Endothelial cell of umbilical vein (primary cell): Measurements from ENCODE around the gene KARS1. TPM values are rescaled to one million over a fixed set of nuclear protein-coding genes. Genes with fewer than 3 reads are reported as not detected.

Experiments used
- BruUV-seq: library from RNA; stranded (reverse); fragments of 400-500 nt; replicated peaks from 2 replicates; lab custom pipeline; 2021; lab: Mats Ljungman, UMichigan
- CTCF ChIA-PET: fragments of 300-600, 350-600 bp; sonication (Branson Sonifier 250); formaldehyde crosslinking; loops from one replicate; lab custom pipeline; 2021; ENCODE audit warnings: antibody characterized with exemption, inconsistent platforms; lab: Charles Lee
- POLR2A ChIA-PET: fragments of 300-600, 350-600 bp; sonication (Branson Sonifier 250); formaldehyde crosslinking; loops from one replicate; lab custom pipeline; 2021; ENCODE audit warnings: antibody characterized with exemption, inconsistent platforms; lab: Charles Lee
- DNase-seq: peaks from one replicate; pipeline ENCODE4 v3.0.0-alpha.2; 2011; ENCODE audit warnings: low read depth, low spot score
- FAIRE-seq: peaks from 2 replicates; lab custom pipeline; 2011; peaks lifted over from hg19 to GRCh38; lab: Jason Lieb, UNC
- H2AFZ ChIP-seq: 2 replicates; pipeline ENCODE4 v1.6.0; 2012; ENCODE audit warnings: low read depth, low read length, control low read depth, inconsistent platforms
- H3K27ac ChIP-seq: 2 replicates; pipeline ENCODE4 v1.5.1; 2011; ENCODE audit warnings: low read depth, mild to moderate bottlenecking, control low read depth, low read length, moderate library complexity; ENCODE audit not compliant: insufficient read depth
- H3K27me3 ChIP-seq, 2 experiments: 2 replicates each; pipeline versions ENCODE4 v1.6.0 to v1.6.1; 2011; ENCODE audit warnings: low read length in 2 of 2, mixed read lengths in 1 of 2; ENCODE audit not compliant: control insufficient read depth in 2 of 2, insufficient read depth in 2 of 2
- H3K36me3 ChIP-seq, 2 experiments: 2 replicates in 1 of 2; 3 replicates in 1 of 2; pipeline ENCODE4 v1.5.1; 2011; ENCODE audit warnings: low read length in 2 of 2, mild to moderate bottlenecking in 1 of 2, moderate library complexity in 1 of 2; ENCODE audit not compliant: control insufficient read depth in 2 of 2, insufficient read depth in 2 of 2; ENCODE audit errors: extremely low read depth in 1 of 2
- H3K4me1 ChIP-seq: 3 replicates; pipeline ENCODE4 v1.5.1; 2011; ENCODE audit warnings: mild to moderate bottlenecking, low read length; ENCODE audit not compliant: control insufficient read depth, insufficient read depth; ENCODE audit errors: extremely low read depth
- H3K4me2 ChIP-seq: 2 replicates; pipeline ENCODE4 v1.6.1; 2011; ENCODE audit warnings: low read length, control low read depth, mixed read lengths; ENCODE audit not compliant: insufficient read depth
- H3K4me3 ChIP-seq, 3 experiments: fragments of 200-600 bp in 1 of 3; sonication (generic), shearing (Covaris generic) in 1 of 3; replicated peaks in 1 of 3; 2 replicates each; pipeline ENCODE4 v1.5.1; 2011 to 2016; ENCODE audit warnings: control low read depth in 3 of 3, low read length in 3 of 3, mild to moderate bottlenecking in 2 of 3, inconsistent platforms in 1 of 3, low read depth in 1 of 3, moderate library complexity in 1 of 3; ENCODE audit not compliant: insufficient read depth in 1 of 3
- H3K79me2 ChIP-seq: 2 replicates; pipeline ENCODE4 v1.6.0; 2012; ENCODE audit warnings: low read length, inconsistent platforms; ENCODE audit not compliant: control insufficient read depth, insufficient read depth
- H3K9ac ChIP-seq: replicated peaks from 2 replicates; pipeline ENCODE3; 2011; ENCODE audit warnings: low read length, control low read depth; ENCODE audit not compliant: insufficient read depth; ENCODE audit errors: extremely low read depth
- H3K9me1 ChIP-seq: replicated peaks from 3 replicates; pipeline ENCODE4 v1.6.0; 2011; ENCODE audit warnings: mild to moderate bottlenecking, low read length; ENCODE audit not compliant: control insufficient read depth, insufficient read depth; ENCODE audit errors: extremely low read depth
- H3K9me3 ChIP-seq: replicated peaks from 2 replicates; pipeline ENCODE4 v1.5.1; 2012; ENCODE audit warnings: low read length, inconsistent platforms; ENCODE audit not compliant: control insufficient read depth, insufficient read depth
- H4K20me1 ChIP-seq: replicated peaks from 2 replicates; pipeline ENCODE3; 2011; ENCODE audit warnings: mild to moderate bottlenecking, low read length; ENCODE audit not compliant: control insufficient read depth, insufficient read depth; ENCODE audit errors: extremely low read depth
- EZH2 ChIP-seq: IDR thresholded peaks from 2 replicates; pipeline ENCODE4 v1.6.1; 2012; ENCODE audit warnings: borderline replicate concordance, low read depth, mild to moderate bottlenecking, moderate library complexity, low read length, inconsistent platforms; ENCODE audit not compliant: severe bottlenecking
- FOS ChIP-seq: IDR thresholded peaks from 2 replicates; pipeline ENCODE4 v1.6.1; 2011; ENCODE audit warnings: mild to moderate bottlenecking, low read length, moderate library complexity, borderline replicate concordance; ENCODE audit not compliant: insufficient read depth
- GATA2 ChIP-seq: IDR thresholded peaks from 2 replicates; pipeline ENCODE4 v1.7.0; 2011; ENCODE audit warnings: low read depth, mild to moderate bottlenecking, moderate library complexity, mixed read lengths, low read length; ENCODE audit not compliant: insufficient read length, insufficient read depth
- JUN ChIP-seq: IDR thresholded peaks from 2 replicates; pipeline ENCODE4 v1.6.1; 2011; ENCODE audit warnings: borderline replicate concordance, low read depth; ENCODE audit not compliant: insufficient read length, insufficient read depth
- MYC ChIP-seq: IDR thresholded peaks from one replicate; pipeline ENCODE4 v1.6.1; 2011; ENCODE audit warnings: mild to moderate bottlenecking, low read depth, low read length
- POLR2A ChIP-seq: IDR thresholded peaks from 2 replicates; pipeline ENCODE4 v1.6.1; 2012; ENCODE audit warnings: low read depth, mild to moderate bottlenecking, control low read depth, low read length
- POLR2AphosphoS5 ChIP-seq: IDR thresholded peaks from 2 replicates; pipeline ENCODE4 v1.6.1; 2012; ENCODE audit warnings: low read depth, mild to moderate bottlenecking, control low read depth, low read length, moderate library complexity; ENCODE audit not compliant: insufficient read depth
- dilution Hi-C: fragments of 300-500 bp; cut with MboI; formaldehyde crosslinking; loops from one replicate; pipeline ENCODE4 v1.15.0; 2019; ENCODE audit warnings: low sequenced_read_pairs; ENCODE audit not compliant: extremely low pct_ligation_motif_present
- intact Hi-C: fragments of 100-400 bp; cut with micrococcal nuclease; formaldehyde crosslinking; loops from one replicate; pipeline ENCODE4 v1.10.0; 2022
- polyA plus RNA-seq, 4 experiments: library from polyadenylated mRNA; depleted of rRNA in 3 of 4; stranded (reverse) in 3 of 4; unstranded in 1 of 4; fragments of >200 nt; gene quantifications; 2 replicates each; pipeline versions ENCODE4 v1.2.1 to v1.2.3, GENCODE V29; 2011 to 2012; ENCODE audit warnings: missing spikeins in 1 of 4
- total RNA-seq: library from RNA; stranded (reverse); gene quantifications from 2 replicates; pipeline ENCODE4 v1.2.3, GENCODE V29; 2021
- TF ChIP-seq, protein P1 (sequence below), 2 donors: IDR thresholded peaks; 1 replicate in 1 of 2; 2 replicates in 1 of 2; pipeline ENCODE4 v1.5.1; 2011; ENCODE audit warnings: low read length in 2 of 2, mild to moderate bottlenecking in 2 of 2, moderate library complexity in 2 of 2, control low read depth in 1 of 2, inconsistent platforms in 1 of 2, low read depth in 1 of 2; ENCODE audit not compliant: insufficient read depth in 1 of 2; ENCODE audit errors: extremely low read depth in 1 of 2
- TF ChIP-seq, protein P2 (sequence below): IDR thresholded peaks from 2 replicates; pipeline ENCODE4 v1.6.1; 2011; ENCODE audit not compliant: insufficient read depth, insufficient read length

KARS1 gene
- total and polyA plus RNA-seq, 2 donors (not counting 3 experiments of a cell fraction or from before 2014, with no cell fraction given): 83.3 to 146 TPM

DNA sequence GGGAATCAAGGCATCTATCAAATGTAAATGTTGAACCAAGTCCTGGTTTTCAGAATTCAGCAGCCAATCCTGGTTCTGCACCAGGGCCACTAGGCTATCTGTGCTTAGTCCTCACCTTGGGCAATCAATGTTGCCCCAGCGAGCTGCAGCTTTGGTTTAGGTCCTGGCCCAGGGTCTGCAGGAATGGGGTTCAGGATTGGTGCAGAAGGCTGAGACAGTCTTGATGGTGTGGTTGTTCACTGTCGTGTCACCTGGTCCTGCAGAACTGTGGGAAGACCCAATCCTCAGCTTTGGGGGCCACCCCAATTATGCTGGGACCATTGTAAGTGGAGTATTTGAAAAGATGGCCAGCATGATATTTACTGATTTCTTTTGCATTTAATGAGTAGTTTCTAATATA is 10.7 kb upstream of the KARS1 start:
- H3K79me2 ChIP-seq: peaks cover 9% of the 10 kb centered on the region
- ChIA-PET POLR2A (no interaction called here), CTCF (no interaction called here)
- BruUV-seq: no TSS peak
- H3K4me2 ChIP-seq: no peak overlapping the region
- no peak overlapping the region for H3K27ac ChIP-seq
- H3K9ac ChIP-seq: no peak overlapping the region
- TF ChIP-seq JUN: no peak
- TF ChIP-seq MYC: no peak
- TF ChIP-seq, protein P1, sequence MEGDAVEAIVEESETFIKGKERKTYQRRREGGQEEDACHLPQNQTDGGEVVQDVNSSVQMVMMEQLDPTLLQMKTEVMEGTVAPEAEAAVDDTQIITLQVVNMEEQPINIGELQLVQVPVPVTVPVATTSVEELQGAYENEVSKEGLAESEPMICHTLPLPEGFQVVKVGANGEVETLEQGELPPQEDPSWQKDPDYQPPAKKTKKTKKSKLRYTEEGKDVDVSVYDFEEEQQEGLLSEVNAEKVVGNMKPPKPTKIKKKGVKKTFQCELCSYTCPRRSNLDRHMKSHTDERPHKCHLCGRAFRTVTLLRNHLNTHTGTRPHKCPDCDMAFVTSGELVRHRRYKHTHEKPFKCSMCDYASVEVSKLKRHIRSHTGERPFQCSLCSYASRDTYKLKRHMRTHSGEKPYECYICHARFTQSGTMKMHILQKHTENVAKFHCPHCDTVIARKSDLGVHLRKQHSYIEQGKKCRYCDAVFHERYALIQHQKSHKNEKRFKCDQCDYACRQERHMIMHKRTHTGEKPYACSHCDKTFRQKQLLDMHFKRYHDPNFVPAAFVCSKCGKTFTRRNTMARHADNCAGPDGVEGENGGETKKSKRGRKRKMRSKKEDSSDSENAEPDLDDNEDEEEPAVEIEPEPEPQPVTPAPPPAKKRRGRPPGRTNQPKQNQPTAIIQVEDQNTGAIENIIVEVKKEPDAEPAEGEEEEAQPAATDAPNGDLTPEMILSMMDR (IDR thresholded peaks at IDR 0.05; ENCODE audit: extremely low read depth in 1 of 2, insufficient read depth in 1 of 2, low read depth in 1 of 2, low read length in 2 of 2): no peak
- TF ChIP-seq EZH2: no peak
- no peak for TF ChIP-seq POLR2AphosphoS5
- TF ChIP-seq, protein P2, sequence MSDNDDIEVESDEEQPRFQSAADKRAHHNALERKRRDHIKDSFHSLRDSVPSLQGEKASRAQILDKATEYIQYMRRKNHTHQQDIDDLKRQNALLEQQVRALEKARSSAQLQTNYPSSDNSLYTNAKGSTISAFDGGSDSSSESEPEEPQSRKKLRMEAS: no peak
- no peak for TF ChIP-seq FOS
- TF ChIP-seq GATA2: no peak
- TF ChIP-seq POLR2A: no peak
- H3K4me1 ChIP-seq: peaks cover 15% of the 10 kb centered on the region
- no peaks in the 10 kb centered on the region for H3K27me3 ChIP-seq
- no peak overlapping the region for H2AFZ ChIP-seq
- no peak overlapping the region for H3K4me3 ChIP-seq
- dilution Hi-C loops: no loop called here
- H3K36me3 ChIP-seq: peaks cover 17% of the 10 kb centered on the region in 2 experiments
- H3K9me1 ChIP-seq: no peaks in the 10 kb centered on the region
- DNase-seq (no peak), FAIRE-seq (no peak)
- H4K20me1 ChIP-seq: peaks cover 3% of the 10 kb centered on the region
- H3K9me3 ChIP-seq: no peaks in the 10 kb centered on the region
- intact Hi-C loops: no loop called here
